Measurements from ENCODE around the gene RICTOR. TPM values are rescaled to one million over a fixed set of nuclear protein-coding genes. Genes with fewer than 3 reads are reported as not detected.
A peak's percentile ranks its signal among the peaks of the same experiment; 100 is the strongest.

The RICTOR gene
- total RNA-seq, 1 donor from 2014 or later = 51.1 TPM

GRCh38 chr5:39092581-39093351 is 18.6 kb upstream of the RICTOR start:
- H3K27ac ChIP-seq = no peak overlapping the region
- H3K36me3 ChIP-seq = no peaks in the 10 kb centered on the region
- ATAC-seq = no peak
- H3K9me3 ChIP-seq = no peaks in the 10 kb centered on the region
- no peaks in the 10 kb centered on the region for H3K4me1 ChIP-seq
- H3K27me3 ChIP-seq = no peaks in the 10 kb centered on the region
- intact Hi-C loops (cut with DNase I) = no loop called here
- no peak overlapping the region for H3K4me3 ChIP-seq
- DNase-seq = no peak
- TF ChIP-seq, protein P1, sequence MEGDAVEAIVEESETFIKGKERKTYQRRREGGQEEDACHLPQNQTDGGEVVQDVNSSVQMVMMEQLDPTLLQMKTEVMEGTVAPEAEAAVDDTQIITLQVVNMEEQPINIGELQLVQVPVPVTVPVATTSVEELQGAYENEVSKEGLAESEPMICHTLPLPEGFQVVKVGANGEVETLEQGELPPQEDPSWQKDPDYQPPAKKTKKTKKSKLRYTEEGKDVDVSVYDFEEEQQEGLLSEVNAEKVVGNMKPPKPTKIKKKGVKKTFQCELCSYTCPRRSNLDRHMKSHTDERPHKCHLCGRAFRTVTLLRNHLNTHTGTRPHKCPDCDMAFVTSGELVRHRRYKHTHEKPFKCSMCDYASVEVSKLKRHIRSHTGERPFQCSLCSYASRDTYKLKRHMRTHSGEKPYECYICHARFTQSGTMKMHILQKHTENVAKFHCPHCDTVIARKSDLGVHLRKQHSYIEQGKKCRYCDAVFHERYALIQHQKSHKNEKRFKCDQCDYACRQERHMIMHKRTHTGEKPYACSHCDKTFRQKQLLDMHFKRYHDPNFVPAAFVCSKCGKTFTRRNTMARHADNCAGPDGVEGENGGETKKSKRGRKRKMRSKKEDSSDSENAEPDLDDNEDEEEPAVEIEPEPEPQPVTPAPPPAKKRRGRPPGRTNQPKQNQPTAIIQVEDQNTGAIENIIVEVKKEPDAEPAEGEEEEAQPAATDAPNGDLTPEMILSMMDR (IDR thresholded peaks at IDR 0.05) = no peak

GRCh38 chr5:39091940-39092580 is 17.9 kb upstream of the RICTOR start:
- Histone ChIP-seq H3K27me3 (no peaks in the 10 kb centered on the region), H3K9me3 (no peaks in the 10 kb centered on the region), H3K4me3 (no peak overlapping the region), H3K4me1 (no peaks in the 10 kb centered on the region), H3K27ac (no peak overlapping the region), H3K36me3 (no peaks in the 10 kb centered on the region)
- intact Hi-C loops (cut with DNase I) = no loop called here
- ATAC-seq (no peak), DNase-seq (no peak)
- TF ChIP-seq, protein P1 (IDR thresholded peaks at IDR 0.05) = no peak

DNA sequence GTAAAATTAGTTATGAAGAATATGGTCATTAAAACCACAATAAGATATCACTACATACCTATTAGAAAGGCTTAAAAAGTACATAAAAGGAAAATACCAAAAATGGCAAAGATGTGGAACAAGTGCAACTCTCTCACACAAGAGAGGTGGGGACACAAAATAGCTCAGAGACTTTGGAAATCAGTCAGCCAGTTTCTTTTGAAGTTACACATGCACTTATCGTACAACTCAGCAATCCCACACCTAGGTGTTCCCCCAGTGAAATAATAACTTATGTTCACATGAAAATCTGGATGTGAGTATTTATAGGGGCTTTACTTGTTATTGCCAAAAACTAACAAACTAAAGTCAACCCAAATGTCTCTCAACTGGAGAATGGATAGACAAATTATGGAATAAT is 9.8 kb upstream of the RICTOR start:
- Histone ChIP-seq H3K9me3 (no peaks in the 10 kb centered on the region), H3K4me3 (no peak overlapping the region), H3K27ac (no peak overlapping the region), H3K4me1 (peaks cover 6% of the 10 kb centered on the region), H3K36me3 (no peaks in the 10 kb centered on the region), H3K27me3 (peaks cover 5% of the 10 kb centered on the region)
- intact Hi-C loops (cut with DNase I) = loop anchor here (10.0 kb wide), 1 partner anchor 89 kb away; no protein-coding TSS in a partner anchor
- no peak for DNase-seq
- TF ChIP-seq, protein P1 (IDR thresholded peaks at IDR 0.05) = no peak
- no peak for ATAC-seq

GRCh38 chr5:39082995-39083394 is 8.8 kb upstream of the RICTOR start:
- Histone ChIP-seq H3K4me3 (no peak overlapping the region), H3K27ac (no peak overlapping the region), H3K27me3 (peaks cover 5% of the 10 kb centered on the region), H3K9me3 (no peaks in the 10 kb centered on the region), H3K36me3 (no peaks in the 10 kb centered on the region), H3K4me1 (peaks cover 6% of the 10 kb centered on the region)
- ATAC-seq (no peak), DNase-seq (no peak)
- intact Hi-C loops (cut with DNase I) = loop anchor here (10.0 kb wide), 1 partner anchor 88 kb away; no protein-coding TSS in a partner anchor
- TF ChIP-seq, protein P1 (IDR thresholded peaks at IDR 0.05) = no peak

DNA sequence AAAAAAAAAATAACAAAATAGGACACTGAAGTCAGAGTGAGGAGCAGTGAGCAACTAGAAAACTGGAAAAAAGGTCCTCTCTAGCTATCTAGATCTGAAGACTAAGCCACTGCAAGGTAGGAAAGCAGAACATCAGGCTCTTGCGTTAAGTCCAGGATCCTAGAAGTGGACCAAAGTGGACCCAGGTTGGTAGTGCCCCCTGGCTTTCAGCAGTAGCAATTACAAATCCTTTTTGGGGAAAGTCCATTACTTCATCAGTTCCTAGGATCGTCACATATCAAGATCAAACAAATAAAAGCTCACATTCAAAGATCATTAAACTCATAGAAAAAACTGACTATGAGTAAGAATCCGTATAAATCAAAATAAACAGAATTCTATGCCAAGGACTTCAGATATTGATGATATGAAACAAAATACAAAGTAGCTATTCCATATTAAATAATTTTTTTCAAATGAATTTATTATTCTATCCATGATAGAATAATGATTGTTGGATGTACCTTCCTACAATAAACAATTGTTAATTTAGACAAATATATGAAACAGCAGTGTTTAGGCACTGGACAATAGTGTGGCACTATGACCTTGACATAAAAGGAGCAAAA is 6.5 kb upstream of the RICTOR start:
- Histone ChIP-seq H3K27ac (no peak overlapping the region), H3K4me3 (no peak overlapping the region), H3K9me3 (no peaks in the 10 kb centered on the region), H3K36me3 (no peaks in the 10 kb centered on the region), H3K27me3 (peaks cover 5% of the 10 kb centered on the region), H3K4me1 (peaks cover 11% of the 10 kb centered on the region)
- TF ChIP-seq, protein P1 (IDR thresholded peaks at IDR 0.05) = peak; percentile 86
- DNase-seq (no peak), ATAC-seq (peak; percentile 99)
- intact Hi-C loops (cut with DNase I) = loop anchor here (10.0 kb wide), 1 partner anchor 86 kb away; no protein-coding TSS in a partner anchor

All from upper lobe of right lung (tissue), 1 donor.